DND-41 (cell line): ENCODE data around the gene INPP5A.

Experiments used
- ATAC-seq: fragments of 200-7000 bp; cut with Tn5 transposase; 3 replicates; pipeline ENCODE4 v1.9.1; 2021; ENCODE audit warnings: low read depth; ENCODE audit not compliant: insufficient read depth
- DNase-seq: peaks from one replicate; pipeline ENCODE4 v3.0.0-alpha.2; 2020
- H2AFZ ChIP-seq: 2 replicates; pipeline ENCODE4 v1.6.0; 2012; ENCODE audit warnings: low read depth, low read length
- H3K27ac ChIP-seq: 2 replicates; pipeline ENCODE4 v1.5.1; 2012; ENCODE audit warnings: low read length, inconsistent platforms
- H3K27me3 ChIP-seq: fragments of 200-600 bp; sonication (generic); 2 replicates; pipeline ENCODE4 v1.6.0; 2012; ENCODE audit warnings: low read length, mild to moderate bottlenecking, inconsistent platforms; ENCODE audit not compliant: insufficient read depth, poor library complexity
- H3K36me3 ChIP-seq: 2 replicates; pipeline ENCODE4 v1.5.1; 2012; ENCODE audit warnings: low read length, inconsistent platforms; ENCODE audit not compliant: insufficient read depth
- H3K4me1 ChIP-seq: 2 replicates; pipeline ENCODE4 v1.5.1; 2012; ENCODE audit warnings: mild to moderate bottlenecking, low read length; ENCODE audit not compliant: insufficient read depth
- H3K4me2 ChIP-seq: 2 replicates; pipeline ENCODE4 v1.6.0; 2012; ENCODE audit warnings: mild to moderate bottlenecking, moderate library complexity, low read length, inconsistent platforms; ENCODE audit not compliant: insufficient read depth
- H3K4me3 ChIP-seq, 2 experiments: fragments of 200-600 bp in 1 of 2; shearing (Covaris generic) in 1 of 2; 2 replicates each; pipeline ENCODE4 v1.5.1; 2012 to 2016; ENCODE audit warnings: inconsistent platforms in 2 of 2, low read length in 2 of 2, mild to moderate bottlenecking in 2 of 2, low read depth in 1 of 2, moderate library complexity in 1 of 2
- H3K79me2 ChIP-seq: 2 replicates; pipeline ENCODE4 v1.6.0; 2012; ENCODE audit warnings: low read length, inconsistent platforms; ENCODE audit not compliant: insufficient read depth
- H3K9ac ChIP-seq: 2 replicates; pipeline ENCODE4 v1.6.0; 2012; ENCODE audit warnings: low read depth, mild to moderate bottlenecking, inconsistent platforms, low read length, moderate library complexity
- H3K9me3 ChIP-seq: 2 replicates; pipeline ENCODE4 v1.5.1; 2012; ENCODE audit warnings: low read length, moderate library complexity, mild to moderate bottlenecking, inconsistent platforms; ENCODE audit not compliant: insufficient read depth, severe bottlenecking
- H4K20me1 ChIP-seq: 2 replicates; pipeline ENCODE4 v1.6.0; 2012; ENCODE audit warnings: low read length; ENCODE audit not compliant: insufficient read depth
- EZH2 ChIP-seq: IDR thresholded peaks from 3 replicates; pipeline ENCODE4 v1.6.1; 2012; ENCODE audit warnings: borderline replicate concordance, low read depth, mild to moderate bottlenecking, moderate library complexity, low read length, inconsistent platforms; ENCODE audit not compliant: severe bottlenecking
- TF ChIP-seq, protein P1 (sequence below): IDR thresholded peaks from 2 replicates; pipeline ENCODE4 v1.5.1; 2012; ENCODE audit warnings: borderline replicate concordance, low read length, moderate library complexity, mild to moderate bottlenecking; ENCODE audit not compliant: poor library complexity, severe bottlenecking; ENCODE audit errors: extremely low read depth

The INPP5A gene

DNA sequence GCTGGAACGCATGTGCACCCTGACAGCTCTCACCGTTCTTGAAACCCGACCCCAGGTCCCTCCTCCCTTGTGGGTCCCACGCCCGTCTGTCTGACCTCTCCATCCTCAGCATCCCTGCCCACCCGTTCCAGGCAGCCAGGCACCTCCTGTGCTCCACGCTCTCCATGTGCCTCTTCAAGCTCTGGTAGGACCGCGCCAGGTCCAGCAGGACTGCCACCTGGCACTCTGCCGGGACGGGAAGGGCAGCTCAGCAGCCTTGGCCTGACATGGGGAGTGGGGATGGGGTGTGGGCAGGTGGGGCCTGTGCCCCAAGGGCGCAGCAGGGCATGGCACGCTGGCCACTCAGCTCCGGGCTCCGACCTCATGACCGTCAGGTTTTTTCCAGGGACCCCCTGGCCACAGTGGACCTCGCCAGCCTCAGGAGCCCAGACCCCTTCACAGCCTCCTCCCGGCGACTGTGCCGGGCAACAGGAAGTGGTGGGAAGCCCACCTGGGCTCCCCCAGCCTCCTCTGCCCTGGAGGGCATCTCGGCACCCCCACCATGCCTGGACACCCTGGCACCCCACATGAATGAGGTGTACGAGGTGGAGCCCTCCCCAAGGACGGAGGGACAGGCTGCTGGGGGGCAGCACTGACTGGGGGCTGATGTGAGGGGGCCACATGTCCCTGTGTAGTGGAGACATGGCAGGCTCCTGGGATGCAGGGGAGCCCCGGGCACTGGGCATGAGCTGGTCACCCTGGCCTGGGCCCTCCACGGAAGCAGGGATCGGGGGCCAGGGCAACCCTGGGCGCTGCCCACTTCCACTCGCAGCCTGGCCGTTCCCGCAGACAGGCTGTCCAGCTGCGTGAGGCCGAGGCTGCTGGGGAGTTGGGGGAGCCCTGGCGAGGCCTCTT is 273.5 kb downstream of the INPP5A start:
- H3K9ac ChIP-seq = no peak overlapping the region
- DNase-seq = no peak

DNA sequence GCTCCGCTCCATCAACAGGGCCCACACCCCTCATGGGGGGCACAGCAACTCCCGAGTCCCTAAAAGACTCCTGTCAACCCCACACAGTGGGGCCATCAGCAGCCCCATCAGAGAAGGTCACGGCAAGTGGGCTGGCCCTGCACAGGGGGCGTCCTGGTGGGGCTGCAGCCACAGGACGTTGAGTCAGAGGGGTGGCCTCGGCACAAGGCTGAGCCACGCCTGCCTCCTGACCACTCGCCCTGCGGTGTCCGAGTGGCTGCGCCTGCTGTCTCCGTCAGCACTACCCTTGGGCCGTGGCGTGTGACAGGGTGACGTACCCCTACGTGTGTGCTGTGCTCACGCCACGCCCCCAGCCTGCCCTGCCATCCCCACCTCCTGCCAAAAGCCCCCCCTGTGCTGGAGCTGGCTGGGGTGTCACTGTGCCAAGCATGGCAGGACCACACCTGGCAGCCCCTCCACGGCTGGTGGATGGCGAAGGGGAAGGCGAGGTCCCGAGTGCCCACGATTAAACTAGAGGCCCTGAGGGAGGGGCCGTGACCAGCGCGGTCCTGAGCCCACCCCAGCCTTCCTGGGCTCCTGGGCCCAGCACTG is 274.4 kb downstream of the INPP5A start:
- Histone ChIP-seq H3K4me2 (no peak overlapping the region), H3K4me3 (no peak overlapping the region), H3K79me2 (no peaks in the 10 kb centered on the region), H3K27ac (no peak overlapping the region), H3K4me1 (no peaks in the 10 kb centered on the region), H3K9ac (no peak overlapping the region), H4K20me1 (no peaks in the 10 kb centered on the region), H2AFZ (no peak overlapping the region), H3K36me3 (no peaks in the 10 kb centered on the region), H3K9me3 (no peaks in the 10 kb centered on the region), H3K27me3 (no peaks in the 10 kb centered on the region)
- no peak for TF ChIP-seq EZH2
- no peak for ATAC-seq
- DNase-seq = no peak

More for the DNA sequence above, 273.5 kb downstream of the INPP5A start:
- H4K20me1 ChIP-seq = no peaks in the 10 kb centered on the region
- no peaks in the 10 kb centered on the region for H3K27me3 ChIP-seq
- no peak overlapping the region for H2AFZ ChIP-seq
- no peaks in the 10 kb centered on the region for H3K9me3 ChIP-seq
- no peaks in the 10 kb centered on the region for H3K4me1 ChIP-seq
- no peak overlapping the region for H3K4me2 ChIP-seq
- no peak for ATAC-seq
- TF ChIP-seq, protein P1, sequence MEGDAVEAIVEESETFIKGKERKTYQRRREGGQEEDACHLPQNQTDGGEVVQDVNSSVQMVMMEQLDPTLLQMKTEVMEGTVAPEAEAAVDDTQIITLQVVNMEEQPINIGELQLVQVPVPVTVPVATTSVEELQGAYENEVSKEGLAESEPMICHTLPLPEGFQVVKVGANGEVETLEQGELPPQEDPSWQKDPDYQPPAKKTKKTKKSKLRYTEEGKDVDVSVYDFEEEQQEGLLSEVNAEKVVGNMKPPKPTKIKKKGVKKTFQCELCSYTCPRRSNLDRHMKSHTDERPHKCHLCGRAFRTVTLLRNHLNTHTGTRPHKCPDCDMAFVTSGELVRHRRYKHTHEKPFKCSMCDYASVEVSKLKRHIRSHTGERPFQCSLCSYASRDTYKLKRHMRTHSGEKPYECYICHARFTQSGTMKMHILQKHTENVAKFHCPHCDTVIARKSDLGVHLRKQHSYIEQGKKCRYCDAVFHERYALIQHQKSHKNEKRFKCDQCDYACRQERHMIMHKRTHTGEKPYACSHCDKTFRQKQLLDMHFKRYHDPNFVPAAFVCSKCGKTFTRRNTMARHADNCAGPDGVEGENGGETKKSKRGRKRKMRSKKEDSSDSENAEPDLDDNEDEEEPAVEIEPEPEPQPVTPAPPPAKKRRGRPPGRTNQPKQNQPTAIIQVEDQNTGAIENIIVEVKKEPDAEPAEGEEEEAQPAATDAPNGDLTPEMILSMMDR = no peak
- TF ChIP-seq EZH2 = no peak
- no peak overlapping the region for H3K27ac ChIP-seq
- no peaks in the 10 kb centered on the region for H3K36me3 ChIP-seq
- H3K79me2 ChIP-seq = no peaks in the 10 kb centered on the region
- H3K4me3 ChIP-seq = no peak overlapping the region

DNA sequence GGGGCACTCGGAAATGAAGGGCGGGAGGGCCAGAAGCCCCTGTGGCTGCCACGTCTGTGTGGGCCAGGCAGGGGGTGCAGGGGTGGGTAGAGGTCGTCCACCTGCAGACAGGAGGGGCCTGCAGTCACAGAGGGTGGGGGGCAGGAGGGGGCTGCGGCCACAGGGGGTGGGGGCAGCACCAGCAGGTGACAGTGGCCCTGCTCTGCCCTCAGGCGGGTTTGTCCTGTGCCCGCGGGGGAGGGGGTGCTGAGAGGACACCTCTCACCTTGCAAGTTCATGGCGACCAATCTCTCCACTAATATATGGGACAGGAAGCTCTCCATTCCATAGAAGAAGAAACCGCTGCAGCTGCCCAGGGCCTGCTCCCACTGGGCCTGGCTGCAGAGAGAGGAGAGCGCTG is 274.9 kb downstream of the INPP5A start:
- H2AFZ ChIP-seq = no peak overlapping the region
- no peaks in the 10 kb centered on the region for H3K9me3 ChIP-seq
- H3K36me3 ChIP-seq = no peaks in the 10 kb centered on the region
- TF ChIP-seq, protein P1 = no peak
- no peak for TF ChIP-seq EZH2
- no peaks in the 10 kb centered on the region for H3K79me2 ChIP-seq
- H3K27ac ChIP-seq = no peak overlapping the region
- DNase-seq (no peak), ATAC-seq (no peak)
- no peaks in the 10 kb centered on the region for H3K27me3 ChIP-seq
- H3K4me1 ChIP-seq = no peaks in the 10 kb centered on the region
- H4K20me1 ChIP-seq = no peaks in the 10 kb centered on the region
- no peak overlapping the region for H3K4me3 ChIP-seq
- H3K9ac ChIP-seq = no peak overlapping the region
- H3K4me2 ChIP-seq = no peak overlapping the region

DNA sequence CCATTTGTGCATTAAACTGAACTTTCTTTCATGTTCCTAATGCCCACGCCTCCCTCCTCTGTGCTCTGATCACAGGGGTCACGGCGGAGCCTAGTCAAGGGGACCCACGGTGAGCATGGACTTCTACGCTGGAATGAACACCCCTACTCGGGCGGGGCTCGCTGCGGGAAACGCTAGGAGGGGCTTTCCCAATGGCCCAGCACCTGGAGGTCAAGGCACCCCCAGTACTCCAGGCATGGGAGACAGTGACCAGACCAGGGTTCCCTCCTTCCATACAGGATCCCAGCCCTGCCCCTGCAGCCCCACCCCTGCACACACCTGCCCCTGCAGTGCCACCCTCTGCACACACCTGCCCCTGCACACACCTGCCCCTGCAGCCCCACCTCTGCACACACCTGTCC is 275.4 kb downstream of the INPP5A start:
- no peak overlapping the region for H3K9ac ChIP-seq
- H3K9me3 ChIP-seq = no peaks in the 10 kb centered on the region
- no peak for DNase-seq
- H3K27ac ChIP-seq = no peak overlapping the region
- no peak overlapping the region for H3K4me2 ChIP-seq
- H3K27me3 ChIP-seq = no peaks in the 10 kb centered on the region
- H3K36me3 ChIP-seq = no peaks in the 10 kb centered on the region
- no peak for TF ChIP-seq EZH2
- TF ChIP-seq, protein P1 = no peak
- H4K20me1 ChIP-seq = no peaks in the 10 kb centered on the region
- no peaks in the 10 kb centered on the region for H3K79me2 ChIP-seq
- H3K4me3 ChIP-seq = no peak overlapping the region
- no peak for ATAC-seq
- H3K4me1 ChIP-seq = no peaks in the 10 kb centered on the region
- H2AFZ ChIP-seq = no peak overlapping the region
